Measurements from ENCODE around the gene PRKD1. TPM values are rescaled to one million over a fixed set of nuclear protein-coding genes. Genes with fewer than 3 reads are reported as not detected.

The PRKD1 gene
- total RNA-seq, 1 experiment from 2014 or later: 0.36 TPM

- Mint-ChIP-seq H3K27me3 (ENCODE audit: insufficient read depth, unreplicated experiment) (no peaks in the 10 kb centered on the region), H3K36me3 (ENCODE audit: insufficient read depth, unreplicated experiment) (no peaks in the 10 kb centered on the region), H3K4me3 (ENCODE audit: unreplicated experiment) (no peak overlapping the region), H3K27ac (ENCODE audit: unreplicated experiment) (no peak overlapping the region), H3K9me3 (ENCODE audit: unreplicated experiment) (no peaks in the 10 kb centered on the region), H3K4me1 (ENCODE audit: low read depth, unreplicated experiment) (no peaks in the 10 kb centered on the region)
- Histone ChIP-seq H3K4me3 (ENCODE audit: low read depth, low read length) (no peak overlapping the region), H3K27me3 (replicated peaks; ENCODE audit: control insufficient read depth, insufficient read depth, low read length) (no peaks in the 10 kb centered on the region), H3K9me3 (no peaks in the 10 kb centered on the region), H3K36me3 (ENCODE audit: control insufficient read depth, insufficient read depth, low read length) (no peaks in the 10 kb centered on the region), H3K4me1 (0 out of 2 replicates have a peak, but pooled peaks cover 3% of the 10 kb centered on the region)
- ChIA-PET CTCF (no interaction called here), POLR2A (no interaction called here)
- no TSS peak for BruUV-seq (replicated peaks)
- no peak for DNase-seq
- no peak for TF ChIP-seq CTCF (IDR thresholded peaks at IDR 0.05; ENCODE audit: insufficient read depth in 1 of 2, low read depth in 1 of 2, low read length in 1 of 2, severe bottlenecking in 1 of 2, unreplicated experiment in 1 of 2)
- intact Hi-C loops (cut with micrococcal nuclease; ENCODE audit: unreplicated experiment): no loop called here
Measured at GRCh38 chr14:29892327-29892726, 35.3 kb downstream of the PRKD1 start.

GRCh38 chr14:29885988-29886387 lies 41.7 kb downstream of the PRKD1 start:
- no peak for DNase-seq
- Histone ChIP-seq H3K36me3 (ENCODE audit: control insufficient read depth, insufficient read depth, low read length) (no peaks in the 10 kb centered on the region), H3K4me1 (no peaks in the 10 kb centered on the region), H3K9me3 (no peaks in the 10 kb centered on the region; the same call in 1 of the 2 replicates), H3K4me3 (ENCODE audit: low read depth, low read length) (no peak overlapping the region), H3K27me3 (replicated peaks; ENCODE audit: control insufficient read depth, insufficient read depth, low read length) (no peaks in the 10 kb centered on the region)
- no peaks in the 10 kb centered on the region for H3K36me3 Mint-ChIP-seq (ENCODE audit: insufficient read depth, unreplicated experiment)
- TF ChIP-seq CTCF (IDR thresholded peaks at IDR 0.05; ENCODE audit: insufficient read depth in 1 of 2, low read depth in 1 of 2, low read length in 1 of 2, severe bottlenecking in 1 of 2, unreplicated experiment in 1 of 2): no peak
- no peak overlapping the region for H3K4me3 Mint-ChIP-seq (ENCODE audit: unreplicated experiment)
- no peaks in the 10 kb centered on the region for H3K4me1 Mint-ChIP-seq (ENCODE audit: low read depth, unreplicated experiment)
- intact Hi-C loops (cut with micrococcal nuclease; ENCODE audit: unreplicated experiment): no loop called here
- POLR2A ChIA-PET: no interaction called here
- H3K27me3 Mint-ChIP-seq (ENCODE audit: insufficient read depth, unreplicated experiment): no peaks in the 10 kb centered on the region
- no TSS peak for BruUV-seq (replicated peaks)
- no peak overlapping the region for H3K27ac Mint-ChIP-seq (ENCODE audit: unreplicated experiment)
- CTCF ChIA-PET: no interaction called here
- H3K9me3 Mint-ChIP-seq (ENCODE audit: unreplicated experiment): peaks cover 10% of the 10 kb centered on the region

GRCh38 chr14:29868000-29868399 lies 59.6 kb downstream of the PRKD1 start:
- Mint-ChIP-seq H3K27ac (ENCODE audit: unreplicated experiment) (no peak overlapping the region), H3K27me3 (ENCODE audit: insufficient read depth, unreplicated experiment) (no peaks in the 10 kb centered on the region), H3K9me3 (ENCODE audit: unreplicated experiment) (no peaks in the 10 kb centered on the region), H3K4me3 (ENCODE audit: unreplicated experiment) (no peak overlapping the region), H3K4me1 (ENCODE audit: low read depth, unreplicated experiment) (no peaks in the 10 kb centered on the region), H3K36me3 (ENCODE audit: insufficient read depth, unreplicated experiment) (no peaks in the 10 kb centered on the region)
- no peak for TF ChIP-seq CTCF (IDR thresholded peaks at IDR 0.05; ENCODE audit: insufficient read depth in 1 of 2, low read depth in 1 of 2, low read length in 1 of 2, severe bottlenecking in 1 of 2, unreplicated experiment in 1 of 2)
- CTCF ChIA-PET: no interaction called here
- intact Hi-C loops (cut with micrococcal nuclease; ENCODE audit: unreplicated experiment): no loop called here
- Histone ChIP-seq H3K4me3 (ENCODE audit: low read depth, low read length) (no peak overlapping the region), H3K36me3 (ENCODE audit: control insufficient read depth, insufficient read depth, low read length) (no peaks in the 10 kb centered on the region), H3K9me3 (no peaks in the 10 kb centered on the region), H3K27me3 (replicated peaks; ENCODE audit: control insufficient read depth, insufficient read depth, low read length) (no peaks in the 10 kb centered on the region), H3K4me1 (no peaks in the 10 kb centered on the region)
- DNase-seq: no peak
- POLR2A ChIA-PET: no interaction called here
- BruUV-seq (replicated peaks): no TSS peak
